ENCODE results near the gene PRKD1. TPM values are rescaled to one million over a fixed set of nuclear protein-coding genes. Genes with fewer than 3 reads are reported as not detected.
A peak's percentile ranks its signal among the peaks of the same experiment; 100 is the strongest.

Gene PRKD1
- total RNA-seq, 1 donor from 2014 or later: 3.2 TPM

- DNase-seq (ENCODE audit: missing footprints) (no peak), ATAC-seq (no peak)
- intact Hi-C loops (cut with DNase I): no loop called here
Measured at GRCh38 chr14:29664515-29664914, 263.1 kb downstream of the PRKD1 start.

DNA sequence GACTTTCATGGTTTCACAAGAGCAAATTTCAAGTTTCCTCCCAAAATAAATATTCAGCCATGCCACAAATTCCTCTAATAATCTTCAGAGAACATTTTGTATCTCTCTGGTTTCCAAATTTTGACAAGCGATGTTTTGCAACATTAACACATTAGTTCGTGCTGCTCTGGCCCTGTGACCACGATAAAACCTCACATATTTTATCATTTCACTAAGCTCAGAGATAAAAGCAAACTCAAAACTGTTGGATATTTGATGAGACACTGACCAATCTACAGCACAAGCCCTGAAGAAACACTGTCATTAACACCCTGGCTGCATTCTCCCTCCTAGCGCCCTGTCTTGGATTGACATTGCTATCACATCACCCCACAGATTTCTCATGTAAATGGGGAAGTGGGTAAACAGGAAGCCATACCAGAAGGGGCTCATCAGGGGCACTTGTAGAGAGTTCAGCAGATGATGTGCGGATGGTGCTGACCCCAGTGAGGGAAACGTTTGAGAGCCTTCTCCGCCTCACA is 264.3 kb downstream of the PRKD1 start:
- ATAC-seq: no peak
- intact Hi-C loops (cut with DNase I): no loop called here
- no peak for DNase-seq (ENCODE audit: missing footprints)

DNA sequence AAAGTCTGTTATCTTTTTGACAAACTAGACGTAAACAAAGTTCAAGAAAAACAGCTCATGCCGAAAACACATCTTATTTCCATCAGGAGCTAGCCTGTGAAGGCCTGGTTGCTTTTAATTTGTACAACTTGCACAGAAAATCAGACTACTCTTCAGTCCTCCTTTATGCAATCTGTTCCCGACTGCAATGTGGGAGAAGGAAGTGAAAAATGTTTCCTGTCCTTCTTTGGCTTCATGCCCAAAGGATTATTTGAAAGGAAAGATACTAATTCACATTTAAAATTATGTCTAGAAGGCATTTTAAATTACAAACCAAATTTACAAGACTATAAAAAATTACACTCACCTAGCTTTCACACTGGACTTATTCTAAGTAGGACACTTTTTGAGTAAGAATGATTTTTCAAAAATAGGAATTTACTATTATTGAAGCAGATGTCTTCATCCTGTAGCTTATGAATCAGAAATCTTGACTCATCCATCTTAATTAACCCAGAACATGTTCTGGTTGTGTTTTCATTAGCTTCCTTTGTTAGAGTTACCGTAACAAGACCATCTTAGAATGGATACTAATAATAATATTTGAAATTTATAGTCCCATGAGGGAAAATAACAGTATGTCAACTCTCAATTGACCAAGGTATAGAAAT is 272.6 kb downstream of the PRKD1 start:
- intact Hi-C loops (cut with DNase I): no loop called here
- no peak for ATAC-seq

DNA sequence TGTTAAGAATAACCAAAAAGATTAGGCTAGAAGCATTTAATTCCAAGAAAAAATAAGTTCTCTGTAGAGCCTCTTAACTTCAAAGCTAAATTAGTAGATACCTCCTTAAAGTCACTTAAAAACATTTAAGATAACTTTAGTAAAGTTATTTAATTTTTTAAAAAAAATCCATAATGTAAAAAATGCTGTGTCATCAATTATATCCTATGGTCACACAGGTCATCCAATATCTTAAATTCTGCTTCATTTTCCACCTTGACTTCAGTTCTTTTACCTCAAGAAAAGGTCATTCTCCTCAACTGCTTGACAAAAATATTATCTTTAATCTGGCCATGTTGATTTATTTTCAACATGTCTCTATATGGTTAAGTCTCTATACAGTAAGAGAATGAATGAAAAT is 274.3 kb downstream of the PRKD1 start:
- no peak for ATAC-seq
- DNase-seq (ENCODE audit: missing footprints): no peak
- intact Hi-C loops (cut with DNase I): no loop called here

More for the DNA sequence above, 272.6 kb downstream of the PRKD1 start:
- DNase-seq (ENCODE audit: missing footprints): no peak

- DNase-seq (ENCODE audit: missing footprints) (no peak), ATAC-seq (no peak)
- intact Hi-C loops (cut with DNase I): no loop called here
Measured at GRCh38 chr14:29652571-29652970, 275.1 kb downstream of the PRKD1 start.

- intact Hi-C loops (cut with DNase I): no loop called here
- DNase-seq (ENCODE audit: missing footprints): no peak
Measured at GRCh38 chr14:29650554-29651269, 276.9 kb downstream of the PRKD1 start.

GRCh38 chr14:29649170-29649569 is 278.5 kb downstream of the PRKD1 start:
- ATAC-seq (no peak), DNase-seq (ENCODE audit: missing footprints) (no peak)
- intact Hi-C loops (cut with DNase I): no loop called here

More at GRCh38 chr14:29650554-29651269, 276.9 kb downstream of the PRKD1 start:
- ATAC-seq: no peak

- intact Hi-C loops (cut with DNase I): no loop called here
- no peak for ATAC-seq
- DNase-seq (ENCODE audit: missing footprints): no peak
Measured at GRCh38 chr14:29648045-29648444, 279.6 kb downstream of the PRKD1 start.

DNA sequence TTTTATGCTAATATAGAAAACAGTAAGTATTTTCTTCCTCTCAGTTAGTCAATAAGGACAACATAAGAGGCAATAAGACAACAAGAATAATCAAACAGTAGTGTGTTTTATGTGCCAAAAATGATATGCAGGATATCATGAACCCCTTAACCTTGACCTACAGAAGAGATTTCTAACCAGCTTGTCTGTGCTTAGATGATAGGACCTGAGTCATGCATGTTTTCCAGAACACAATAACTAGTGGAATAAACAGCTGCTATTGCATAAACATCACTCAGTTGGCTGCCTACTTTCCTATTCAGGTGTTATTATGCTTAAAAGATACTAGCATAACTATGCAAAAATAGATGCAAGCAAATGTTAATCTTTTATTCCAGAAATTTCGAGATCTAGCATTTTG is 282.5 kb downstream of the PRKD1 start:
- no peak for ATAC-seq
- intact Hi-C loops (cut with DNase I): no loop called here
- DNase-seq (ENCODE audit: missing footprints): no peak

DNA sequence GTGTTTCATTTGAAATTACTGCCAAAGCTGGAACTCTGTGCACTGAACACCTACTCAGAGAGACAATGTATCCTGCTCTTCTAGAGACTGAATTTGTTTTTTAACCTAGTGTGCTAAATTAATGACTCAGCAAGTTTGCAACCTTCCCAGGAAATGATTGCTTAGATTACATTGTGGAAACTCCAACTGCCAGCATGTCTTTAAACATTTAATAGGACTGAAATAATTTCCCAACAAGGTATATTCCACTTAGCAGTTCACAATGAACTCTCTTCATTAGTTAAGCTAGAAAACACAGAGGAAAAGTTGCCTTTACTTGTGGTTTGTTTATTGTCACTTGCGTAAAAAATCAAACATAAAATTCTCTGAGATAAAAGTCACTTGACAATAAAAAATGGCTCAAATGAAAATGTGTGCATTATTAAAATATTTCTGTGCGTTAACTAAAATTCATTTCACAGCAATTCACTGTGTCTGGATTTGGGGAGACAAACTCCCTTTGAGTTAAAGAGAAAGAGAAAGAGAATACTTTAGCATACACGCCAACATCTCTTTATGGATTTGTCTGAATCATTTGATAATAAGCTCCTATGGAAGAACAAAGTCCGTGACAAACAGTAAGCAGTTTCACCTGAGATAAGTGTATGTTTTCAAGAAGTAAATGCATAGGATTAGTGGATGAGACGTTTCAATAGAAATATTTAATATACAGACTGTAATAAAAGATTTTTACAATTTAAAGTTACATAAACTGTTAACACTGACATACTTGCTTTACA is 284.0 kb downstream of the PRKD1 start:
- ATAC-seq: no peak
- no peak for DNase-seq (ENCODE audit: missing footprints)
- intact Hi-C loops (cut with DNase I): no loop called here

- intact Hi-C loops (cut with DNase I): no loop called here
- peak; percentile 60 for ATAC-seq
- no peak for DNase-seq (ENCODE audit: missing footprints)
Measured at GRCh38 chr14:29637411-29637810, 290.2 kb downstream of the PRKD1 start.

DNA sequence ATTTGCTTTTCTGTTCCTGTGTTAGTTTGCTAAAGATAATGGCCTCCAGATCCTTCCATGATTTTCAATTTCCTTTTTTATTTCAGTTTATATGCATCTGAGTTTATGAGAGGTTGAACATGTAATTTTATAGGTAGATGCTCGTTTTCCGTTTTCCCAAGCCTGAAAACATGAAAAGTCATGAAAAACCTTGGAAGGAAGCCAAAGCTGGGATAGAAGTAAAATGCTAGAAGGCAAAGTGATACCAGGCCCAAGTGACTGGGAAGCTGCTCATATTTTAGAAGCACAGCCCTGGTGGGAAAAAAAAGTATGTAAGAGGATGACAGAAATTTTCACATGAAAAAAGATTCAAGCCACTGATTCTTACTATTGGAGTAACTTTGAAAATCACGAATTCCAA is 290.8 kb downstream of the PRKD1 start:
- intact Hi-C loops (cut with DNase I): no loop called here
- DNase-seq (ENCODE audit: missing footprints): no peak
- ATAC-seq: no peak

DNA sequence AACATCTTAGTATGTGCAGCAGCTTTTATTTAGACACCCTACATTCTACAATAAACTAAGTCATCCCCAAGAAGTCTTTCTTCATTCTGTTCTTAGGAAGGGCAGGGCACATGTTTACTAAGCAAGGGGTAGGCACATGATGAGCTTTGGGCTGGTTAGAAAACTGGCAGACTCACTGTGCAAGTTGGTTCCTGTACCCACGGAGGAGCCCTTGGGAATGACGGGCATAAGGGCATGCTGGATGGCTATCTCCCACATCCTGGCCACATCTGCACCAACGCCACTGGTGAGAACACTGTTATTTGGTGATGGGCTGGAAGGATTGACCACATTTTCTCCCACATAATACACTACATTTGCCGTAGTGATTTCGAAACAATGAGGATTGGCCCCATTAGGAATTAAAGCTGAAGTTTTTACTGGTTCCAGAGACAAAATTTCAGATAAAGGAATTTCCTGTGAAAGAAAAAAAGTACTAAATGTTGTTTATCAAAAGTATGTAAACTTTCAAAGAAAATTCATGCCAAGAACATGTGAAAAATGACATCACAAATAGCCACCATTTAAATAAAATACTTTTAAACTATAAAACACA is 297.0 kb downstream of the PRKD1 start:
- no peak for DNase-seq (ENCODE audit: missing footprints)
- intact Hi-C loops (cut with DNase I): no loop called here
- ATAC-seq: no peak

GRCh38 chr14:29629839-29630238 is 297.8 kb downstream of the PRKD1 start:
- DNase-seq (ENCODE audit: missing footprints) (no peak), ATAC-seq (no peak)
- intact Hi-C loops (cut with DNase I): no loop called here

- intact Hi-C loops (cut with DNase I): no loop called here
- DNase-seq (ENCODE audit: missing footprints): no peak
- ATAC-seq: no peak
Measured at GRCh38 chr14:29627137-29627536, 300.5 kb downstream of the PRKD1 start.

DNA sequence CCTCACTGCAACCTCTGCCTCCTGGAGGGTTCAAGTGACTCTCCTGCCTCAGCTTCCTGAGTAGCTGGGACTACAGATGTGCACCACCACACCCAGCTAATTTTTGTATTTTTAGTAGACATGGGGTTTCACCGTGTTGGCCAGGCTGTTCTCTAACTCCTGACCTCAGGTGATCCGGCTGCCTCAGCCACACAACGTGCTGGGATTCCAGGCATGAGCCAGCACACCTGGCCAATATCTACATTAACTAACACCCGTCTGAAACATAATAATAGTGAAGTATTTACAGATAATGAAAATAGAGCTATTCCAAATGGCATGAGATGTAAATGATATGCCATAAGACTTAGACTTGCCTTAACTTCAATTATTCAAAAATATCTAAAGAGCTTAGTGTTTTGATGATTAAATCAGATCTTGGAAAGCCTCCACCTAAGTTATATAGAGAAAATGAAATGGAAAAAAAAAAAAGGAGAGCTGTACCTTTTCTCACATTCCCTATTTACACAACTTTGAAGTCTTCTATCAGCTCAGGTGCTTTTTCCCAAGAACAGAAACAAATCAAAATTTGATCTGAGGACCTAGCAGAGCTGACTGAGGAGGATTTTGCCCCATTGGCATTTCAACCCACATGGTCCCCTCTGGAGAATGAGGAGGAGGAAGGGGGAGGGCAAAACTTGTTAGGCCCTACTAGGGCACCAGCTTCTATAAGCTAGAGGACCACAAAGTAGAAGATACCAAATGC is 309.2 kb downstream of the PRKD1 start:
- intact Hi-C loops (cut with DNase I): no loop called here
- ATAC-seq (no peak), DNase-seq (ENCODE audit: missing footprints) (no peak)

GRCh38 chr14:29616922-29617321 is 310.7 kb downstream of the PRKD1 start:
- intact Hi-C loops (cut with DNase I): no loop called here
- no peak for DNase-seq (ENCODE audit: missing footprints)
- ATAC-seq: no peak

GRCh38 chr14:29608861-29609260 is 318.8 kb downstream of the PRKD1 start:
- DNase-seq (ENCODE audit: missing footprints): no peak
- intact Hi-C loops (cut with DNase I): no loop called here
- ATAC-seq: no peak

DNA sequence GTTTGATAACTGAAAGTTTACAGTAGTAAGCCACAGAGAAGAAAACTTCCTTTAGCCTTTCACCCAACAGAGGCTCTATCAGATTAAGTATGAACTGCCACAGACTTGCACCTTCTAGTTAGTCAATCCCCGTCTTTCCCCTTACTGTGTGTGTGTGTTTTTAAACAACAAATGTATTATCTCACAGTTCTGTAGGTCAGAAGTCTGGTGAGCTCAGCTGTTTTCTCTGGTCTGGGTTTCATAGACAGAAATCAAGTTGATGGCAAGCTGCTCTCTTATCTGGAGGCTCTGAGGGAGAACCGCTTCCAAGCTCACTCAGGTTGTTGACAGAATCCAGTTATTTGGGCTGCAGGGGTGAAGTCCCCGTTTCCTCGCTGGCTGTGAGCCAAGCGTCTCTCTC is 320.5 kb downstream of the PRKD1 start:
- ATAC-seq (no peak), DNase-seq (ENCODE audit: missing footprints) (no peak)

More for the DNA sequence above, 320.5 kb downstream of the PRKD1 start:
- intact Hi-C loops (cut with DNase I): no loop called here
